HCT116 (cell line): ENCODE measurements around the gene PSMA3. TPM values are rescaled to one million over a fixed set of nuclear protein-coding genes. Genes with fewer than 3 reads are reported as not detected.

Experiments
- ATAC-seq: fragments of 200-7000 bp; cut with Tn5 transposase; 2 replicates; pipeline ENCODE4 v1.9.1; 2020; ENCODE audit warnings: mild to moderate bottlenecking, moderate library complexity
- BruUV-seq: library from RNA; stranded (reverse); fragments of 400-500 nt; replicated peaks from 2 replicates; lab custom pipeline; 2021; lab: Mats Ljungman, UMichigan
- CTCF ChIA-PET: fragments of 300-600 bp; sonication (Branson Sonifier 250); formaldehyde crosslinking; loops from one replicate; lab custom pipeline; 2021; ENCODE audit warnings: antibody characterized with exemption; lab: Charles Lee
- POLR2A ChIA-PET: fragments of 300-600, 350-600 bp; sonication (Branson Sonifier 250); formaldehyde crosslinking; loops from one replicate; lab custom pipeline; 2021; ENCODE audit warnings: antibody characterized with exemption; lab: Charles Lee
- RAD21 ChIA-PET, 2 experiments: fragments of 300-600 bp; sonication (Branson Sonifier 250); formaldehyde crosslinking; loops; one replicate each; lab custom pipeline; 2023; ENCODE audit warnings: low total read pairs in 2 of 2; ENCODE audit not compliant: uncharacterized antibody in 2 of 2, unreplicated experiment in 2 of 2, low non-redundant PET in 1 of 2; lab: Charles Lee
- DNase-seq: peaks from one replicate; pipeline ENCODE4 v3.0.0-alpha.2; 2010; ENCODE audit warnings: low read depth, low spot score
- H2AFZ ChIP-seq: fragments of 200-600 bp; shearing (Covaris generic), sonication (generic); 2 replicates; pipeline ENCODE4 v1.6.1; 2017; ENCODE audit warnings: low read depth, mixed run types, mixed read lengths, antibody characterized with exemption, low read length; ENCODE audit not compliant: poor library complexity, severe bottlenecking
- H3K27ac ChIP-seq: 2 replicates; pipeline ENCODE4 v1.5.1; 2012; ENCODE audit warnings: low read depth, low read length
- H3K27me3 ChIP-seq: fragments of 200-600 bp; sonication (generic); 2 replicates; pipeline ENCODE4 v1.6.1; 2016; ENCODE audit warnings: mixed run types, low read length, mixed read lengths; ENCODE audit not compliant: insufficient read depth
- H3K36me3 ChIP-seq, 2 experiments: fragments of 200-500 bp in 1 of 2; fragments of 200-600 bp in 1 of 2; sonication (Bioruptor generic) in 1 of 2; sonication (generic) in 1 of 2; 2 replicates each; pipeline versions ENCODE4 v1.5.1 to v1.6.1; 2014 to 2016; ENCODE audit warnings: low read length in 2 of 2, inconsistent platforms in 1 of 2, mixed read lengths in 1 of 2, mixed run types in 1 of 2; ENCODE audit not compliant: insufficient read depth in 2 of 2, control insufficient read depth in 1 of 2
- H3K4me1 ChIP-seq, 2 experiments: fragments of 200-600 bp in 1 of 2; sonication (generic) in 1 of 2; 2 replicates each; pipeline versions ENCODE4 v1.5.1 to v1.6.1; 2012 to 2017; ENCODE audit warnings: low read length in 2 of 2, inconsistent platforms in 1 of 2, mild to moderate bottlenecking in 1 of 2, mixed read lengths in 1 of 2, mixed run types in 1 of 2, moderate library complexity in 1 of 2; ENCODE audit not compliant: insufficient read depth in 2 of 2, control insufficient read depth in 1 of 2
- H3K4me2 ChIP-seq: fragments of 200-600 bp; sonication (generic); 2 replicates; pipeline ENCODE4 v1.6.1; 2017; ENCODE audit warnings: mixed run types, low read length, mixed read lengths
- H3K4me3 ChIP-seq, 2 experiments: fragments of 200-600 bp in 1 of 2; sonication (generic) in 1 of 2; replicated peaks in 1 of 2; 2 replicates each; pipeline ENCODE4 v1.5.1; 2011 to 2016; ENCODE audit warnings: low read length in 2 of 2, control low read depth in 1 of 2, low read depth in 1 of 2, mild to moderate bottlenecking in 1 of 2, mixed read lengths in 1 of 2, mixed run types in 1 of 2
- H3K79me2 ChIP-seq: fragments of 200-600 bp; sonication (generic); 2 replicates; pipeline ENCODE4 v1.6.1; 2017; ENCODE audit warnings: mild to moderate bottlenecking, mixed run types, low read length, moderate library complexity, mixed read lengths; ENCODE audit not compliant: insufficient read depth
- H3K9ac ChIP-seq: fragments of 200-600 bp; sonication (generic); 2 replicates; pipeline ENCODE4 v1.6.1; 2016; ENCODE audit warnings: low read length, mixed read lengths
- H3K9me2 ChIP-seq: fragments of 200-600 bp; sonication (generic), shearing (Covaris generic); 2 replicates; pipeline ENCODE4 v1.6.1; 2017; ENCODE audit warnings: mixed run types, mild to moderate bottlenecking, moderate library complexity; ENCODE audit not compliant: insufficient read depth
- H3K9me3 ChIP-seq, 2 experiments: fragments of 200-500 bp in 1 of 2; fragments of 200-600 bp in 1 of 2; sonication (Bioruptor generic) in 1 of 2; sonication (generic) in 1 of 2; 2 replicates each; pipeline ENCODE4 v1.6.1; 2014 to 2017; ENCODE audit warnings: low read length in 2 of 2, mixed read lengths in 2 of 2, inconsistent platforms in 1 of 2, low read depth in 1 of 2, mild to moderate bottlenecking in 1 of 2, mixed run types in 1 of 2, moderate library complexity in 1 of 2; ENCODE audit not compliant: control insufficient read depth in 1 of 2, insufficient read depth in 1 of 2
- H4K20me1 ChIP-seq: fragments of 200-600 bp; sonication (generic), shearing (Covaris generic); 2 replicates; pipeline ENCODE4 v1.6.1; 2017; ENCODE audit warnings: mixed run types, mild to moderate bottlenecking, moderate library complexity; ENCODE audit not compliant: insufficient read depth
- ATF3 ChIP-seq: IDR thresholded peaks from 2 replicates; pipeline ENCODE4 v1.6.1; 2012
- CBX3 ChIP-seq: IDR thresholded peaks from 2 replicates; pipeline ENCODE4 v1.6.1; 2012; ENCODE audit warnings: low read depth
- CTCF ChIP-seq, 3 experiments: fragments of 200-600 bp in 1 of 3; sonication (generic) in 1 of 3; IDR thresholded peaks in 2 of 3; conservative IDR thresholded peaks in 1 of 3; 2 replicates each; pipeline ENCODE4 v1.5.1; 2012 to 2017; ENCODE audit warnings: low read depth in 2 of 3, low read length in 2 of 3, antibody characterized with exemption in 1 of 3, borderline replicate concordance in 1 of 3, control low read depth in 1 of 3, mild to moderate bottlenecking in 1 of 3, mixed read lengths in 1 of 3, mixed run types in 1 of 3, moderate library complexity in 1 of 3; ENCODE audit not compliant: insufficient read depth in 1 of 3
- EGR1 ChIP-seq: IDR thresholded peaks from 2 replicates; pipeline ENCODE4 v1.6.1; 2012; ENCODE audit warnings: low read depth
- ELF1 ChIP-seq: IDR thresholded peaks from 2 replicates; pipeline ENCODE4 v1.6.1; 2012; ENCODE audit warnings: low read depth, borderline replicate concordance
- EZH2 ChIP-seq: fragments of 200-600 bp; sonication (generic); IDR thresholded peaks from 2 replicates; pipeline ENCODE4 v1.6.1; 2017; ENCODE audit warnings: antibody characterized with exemption, mixed run types
- EZH2phosphoT487 ChIP-seq: fragments of 200-600 bp; IDR thresholded peaks from 2 replicates; pipeline ENCODE4 v1.6.1; 2018; ENCODE audit warnings: antibody characterized with exemption, borderline replicate concordance
- MAX ChIP-seq: IDR thresholded peaks from 2 replicates; pipeline ENCODE4 v1.6.1; 2012
- POLR2AphosphoS5 ChIP-seq: IDR thresholded peaks from 2 replicates; pipeline ENCODE4 v1.6.1; 2011; ENCODE audit warnings: mild to moderate bottlenecking, low read depth, low read length, moderate library complexity
- RAD21 ChIP-seq: IDR thresholded peaks from 2 replicates; pipeline ENCODE4 v1.6.1; 2012; ENCODE audit warnings: low read depth, mild to moderate bottlenecking
- SIN3A ChIP-seq: IDR thresholded peaks from 2 replicates; pipeline ENCODE4 v1.6.1; 2012; ENCODE audit warnings: low read depth
- SP1 ChIP-seq: IDR thresholded peaks from 2 replicates; pipeline ENCODE4 v1.6.1; 2012; ENCODE audit warnings: low read depth
- SRF ChIP-seq: IDR thresholded peaks from 2 replicates; pipeline ENCODE4 v1.6.1; 2012; ENCODE audit warnings: low read depth
- TCF7L2 ChIP-seq: IDR thresholded peaks from 2 replicates; pipeline ENCODE4 v1.7.0; 2011; ENCODE audit warnings: borderline replicate concordance, inconsistent platforms; ENCODE audit not compliant: insufficient read depth, insufficient read length; ENCODE audit errors: extremely low read depth
- YY1 ChIP-seq: IDR thresholded peaks from 2 replicates; pipeline ENCODE4 v1.6.1; 2011; ENCODE audit warnings: low read length, low read depth, moderate library complexity, mild to moderate bottlenecking; ENCODE audit not compliant: insufficient replicate concordance; ENCODE audit errors: extremely low read depth
- ZBTB33 ChIP-seq: IDR thresholded peaks from 2 replicates; pipeline ENCODE4 v1.6.1; 2011; ENCODE audit warnings: mild to moderate bottlenecking, low read length, moderate library complexity; ENCODE audit not compliant: insufficient replicate concordance; ENCODE audit errors: extremely low read depth
- ZNF274 ChIP-seq: fragments of 200-500 bp; sonication (Bioruptor generic); IDR thresholded peaks from 2 replicates; pipeline ENCODE4 v1.6.1; 2014; ENCODE audit warnings: mild to moderate bottlenecking, low read depth, low read length, inconsistent platforms
- intact Hi-C: fragments of 100-400 bp; cut with micrococcal nuclease; formaldehyde crosslinking; loops from 2 replicates; pipeline ENCODE4 v1.10.0; 2022
- total RNA-seq: library from RNA; stranded (reverse); gene quantifications from one replicate; pipeline ENCODE4 v1.2.1, GENCODE V29; 2021; ENCODE audit not compliant: unreplicated experiment

Gene PSMA3
- total RNA-seq, 1 experiment from 2014 or later = 267 TPM

GRCh38 chr14:58276208-58276607 is 31.6 kb downstream of the PSMA3 start (continued):
- TF ChIP-seq SRF (no peak), MAX (no peak), ZNF274 (no peak), RAD21 (no peak), ELF1 (no peak), SP1 (no peak)

- ChIA-PET CTCF (interaction anchor here (0.7 kb wide), 1 partner anchor 9 kb away, joined by 3 read pairs; no protein-coding TSS in a partner anchor), POLR2A (no interaction called here)
- Histone ChIP-seq H3K4me1 (no peaks in the 10 kb centered on the region), H3K36me3 (peaks cover 14 to 17% of the 10 kb centered on the region in 2 experiments; a peak in 3 of 4 replicates), H3K79me2 (peaks cover 98% of the 10 kb centered on the region), H3K9ac (no peak overlapping the region), H4K20me1 (peaks cover 8% of the 10 kb centered on the region; the same call in 1 of the 2 replicates), H3K9me2 (no peaks in the 10 kb centered on the region), H3K4me3 (no peak overlapping the region), H3K27ac (no peak overlapping the region)
- DNase-seq (no peak), ATAC-seq (no peak)
- intact Hi-C loops = no loop called here
- no peak for TF ChIP-seq EZH2
- no peak for TF ChIP-seq ELF1
- no peak for TF ChIP-seq POLR2AphosphoS5
- TF ChIP-seq SP1 = no peak
- no peak for TF ChIP-seq ZNF274
- no peak for TF ChIP-seq SRF
- no peak for TF ChIP-seq CBX3
- TF ChIP-seq ATF3 = no peak
- no peak for TF ChIP-seq CTCF (IDR thresholded peaks at IDR 0.05 in 2 of 3, conservative IDR thresholded peaks at IDR 0.05 in 1 of 3; ENCODE audit: borderline replicate concordance in 1 of 3, insufficient read depth in 1 of 3, low read depth in 2 of 3, low read length in 2 of 3)
- TF ChIP-seq EZH2phosphoT487 = no peak
- no peak for TF ChIP-seq TCF7L2
- TF ChIP-seq SIN3A = no peak
- TF ChIP-seq EGR1 = no peak
- TF ChIP-seq YY1 = no peak
- TF ChIP-seq MAX = no peak
- TF ChIP-seq ZBTB33 = no peak
- TF ChIP-seq, all 23 proteins: peak for 0
- no TSS peak for BruUV-seq
- Histone ChIP-seq H2AFZ (no peak overlapping the region), H3K27me3 (no peaks in the 10 kb centered on the region), H3K9me3 (no peaks in the 10 kb centered on the region), H3K4me2 (no peak overlapping the region)
- RAD21 ChIA-PET = no interaction called here
These were observed 33.5 kb downstream of the PSMA3 start for GRCh38 chr14:58278177-58278576.
